ENCODE measurements around the gene CAPNS1. TPM values are rescaled to one million over a fixed set of nuclear protein-coding genes. Genes with fewer than 3 reads are reported as not detected.

Gene CAPNS1
- total RNA-seq, 1 experiment from 2014 or later: 489 TPM

DNA sequence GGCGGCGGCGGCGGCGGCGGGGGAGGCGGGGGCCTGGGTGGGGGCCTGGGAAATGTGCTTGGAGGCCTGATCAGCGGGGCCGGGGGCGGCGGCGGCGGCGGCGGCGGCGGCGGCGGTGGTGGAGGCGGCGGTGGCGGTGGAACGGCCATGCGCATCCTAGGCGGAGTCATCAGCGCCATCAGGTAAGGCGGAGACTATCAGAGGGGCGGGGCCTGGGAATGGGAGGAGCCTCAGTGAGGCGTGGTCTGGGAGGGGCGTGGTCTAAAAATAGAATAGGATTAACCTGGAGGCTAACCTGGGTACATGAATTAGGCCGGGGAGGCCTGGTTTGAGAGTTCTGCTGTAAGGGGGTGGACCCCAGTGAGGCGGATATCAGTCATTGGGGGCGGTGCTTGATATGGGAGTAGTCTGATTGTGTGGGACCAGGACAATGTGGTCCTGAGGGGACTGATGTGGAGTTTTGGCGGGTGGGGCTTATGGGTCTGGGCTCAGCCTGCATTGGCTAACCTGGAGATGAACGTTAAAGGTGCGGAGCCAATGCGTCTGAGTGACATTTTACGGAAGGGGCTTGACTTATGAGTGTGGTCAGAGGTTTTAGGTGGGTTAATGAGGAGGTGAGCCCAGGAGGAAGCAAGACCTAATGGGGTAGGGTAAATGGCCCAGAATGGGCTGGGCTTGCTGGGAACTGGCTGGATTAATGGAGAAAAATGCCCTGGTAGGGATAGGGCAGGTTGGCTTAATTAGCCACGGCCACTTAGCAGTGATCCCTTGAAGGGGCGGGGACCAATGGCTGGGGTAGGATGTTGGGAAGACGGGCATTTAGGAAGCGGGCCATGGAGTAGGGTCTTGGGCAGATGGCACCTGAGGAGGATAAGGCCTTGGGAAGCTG is 1.4 kb downstream of the CAPNS1 start:
- Histone ChIP-seq H3K9me3 (no peaks in the 10 kb centered on the region; the same call in 1 of the 2 replicates), H3K27me3 (replicated peaks; ENCODE audit: control insufficient read depth, insufficient read depth, low read length) (no peaks in the 10 kb centered on the region), H3K4me3 (ENCODE audit: low read depth, low read length) (peak overlapping the region; percentile 70), H3K4me1 (peaks cover 7% of the 10 kb centered on the region), H3K36me3 (ENCODE audit: control insufficient read depth, insufficient read depth, low read length) (peaks cover 7% of the 10 kb centered on the region)
- Mint-ChIP-seq H3K36me3 (ENCODE audit: insufficient read depth, unreplicated experiment) (peaks cover 49% of the 10 kb centered on the region), H3K4me3 (ENCODE audit: unreplicated experiment) (peak overlapping the region; percentile 93), H3K9me3 (ENCODE audit: unreplicated experiment) (peaks cover 9% of the 10 kb centered on the region), H3K27ac (ENCODE audit: unreplicated experiment) (peak overlapping the region; percentile 91), H3K4me1 (ENCODE audit: low read depth, unreplicated experiment) (peaks cover 20% of the 10 kb centered on the region), H3K27me3 (ENCODE audit: insufficient read depth, unreplicated experiment) (no peaks in the 10 kb centered on the region)
- no TSS peak for BruUV-seq (replicated peaks)
- ChIA-PET CTCF (no interaction called here), POLR2A (interaction anchor here (0.6 to 2.0 kb wide), 2 partner anchors 13 to 74 kb away, joined by 6 to 10 read pairs; no protein-coding TSS in a partner anchor)
- TF ChIP-seq, protein P1, sequence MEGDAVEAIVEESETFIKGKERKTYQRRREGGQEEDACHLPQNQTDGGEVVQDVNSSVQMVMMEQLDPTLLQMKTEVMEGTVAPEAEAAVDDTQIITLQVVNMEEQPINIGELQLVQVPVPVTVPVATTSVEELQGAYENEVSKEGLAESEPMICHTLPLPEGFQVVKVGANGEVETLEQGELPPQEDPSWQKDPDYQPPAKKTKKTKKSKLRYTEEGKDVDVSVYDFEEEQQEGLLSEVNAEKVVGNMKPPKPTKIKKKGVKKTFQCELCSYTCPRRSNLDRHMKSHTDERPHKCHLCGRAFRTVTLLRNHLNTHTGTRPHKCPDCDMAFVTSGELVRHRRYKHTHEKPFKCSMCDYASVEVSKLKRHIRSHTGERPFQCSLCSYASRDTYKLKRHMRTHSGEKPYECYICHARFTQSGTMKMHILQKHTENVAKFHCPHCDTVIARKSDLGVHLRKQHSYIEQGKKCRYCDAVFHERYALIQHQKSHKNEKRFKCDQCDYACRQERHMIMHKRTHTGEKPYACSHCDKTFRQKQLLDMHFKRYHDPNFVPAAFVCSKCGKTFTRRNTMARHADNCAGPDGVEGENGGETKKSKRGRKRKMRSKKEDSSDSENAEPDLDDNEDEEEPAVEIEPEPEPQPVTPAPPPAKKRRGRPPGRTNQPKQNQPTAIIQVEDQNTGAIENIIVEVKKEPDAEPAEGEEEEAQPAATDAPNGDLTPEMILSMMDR (IDR thresholded peaks at IDR 0.05; ENCODE audit: insufficient read depth in 1 of 2, low read depth in 1 of 2, low read length in 1 of 2, severe bottlenecking in 1 of 2, unreplicated experiment in 1 of 2): no peak
- intact Hi-C loops (cut with micrococcal nuclease; ENCODE audit: unreplicated experiment): no loop called here
- peak; percentile 90 to 91 for DNase-seq

DNA sequence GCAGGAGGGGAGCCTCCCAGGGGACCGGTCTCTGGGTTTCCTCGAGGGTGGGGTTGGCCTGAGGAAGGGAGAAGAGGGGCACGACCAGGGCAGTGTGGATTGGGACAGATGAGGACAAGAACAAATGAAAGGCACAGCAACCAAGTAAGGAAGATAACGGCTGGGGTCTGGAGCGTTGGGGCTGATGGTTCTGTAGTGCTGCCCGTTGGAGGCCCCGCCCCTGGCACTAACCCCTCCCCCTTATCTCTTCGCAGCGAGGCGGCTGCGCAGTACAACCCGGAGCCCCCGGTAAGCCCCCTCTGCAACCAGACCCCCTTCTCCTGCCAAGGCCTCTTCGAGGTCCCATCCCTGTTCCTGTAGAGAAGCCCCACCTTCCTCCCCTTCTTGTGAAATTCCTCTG is 2.2 kb downstream of the CAPNS1 start:
- ChIA-PET CTCF (no interaction called here), POLR2A (no interaction called here)
- Histone ChIP-seq H3K4me1 (peaks cover 7% of the 10 kb centered on the region), H3K9me3 (no peaks in the 10 kb centered on the region; the same call in 1 of the 2 replicates), H3K36me3 (ENCODE audit: control insufficient read depth, insufficient read depth, low read length) (peaks cover 8% of the 10 kb centered on the region), H3K4me3 (ENCODE audit: low read depth, low read length) (no peak overlapping the region), H3K27me3 (replicated peaks; ENCODE audit: control insufficient read depth, insufficient read depth, low read length) (no peaks in the 10 kb centered on the region)
- Mint-ChIP-seq H3K27ac (ENCODE audit: unreplicated experiment) (no peak overlapping the region), H3K9me3 (ENCODE audit: unreplicated experiment) (peaks cover 9% of the 10 kb centered on the region), H3K27me3 (ENCODE audit: insufficient read depth, unreplicated experiment) (no peaks in the 10 kb centered on the region), H3K4me1 (ENCODE audit: low read depth, unreplicated experiment) (peaks cover 12% of the 10 kb centered on the region), H3K36me3 (ENCODE audit: insufficient read depth, unreplicated experiment) (peaks cover 57% of the 10 kb centered on the region), H3K4me3 (ENCODE audit: unreplicated experiment) (peak overlapping the region; percentile 93)
- intact Hi-C loops (cut with micrococcal nuclease; ENCODE audit: unreplicated experiment): no loop called here
- DNase-seq: no peak
- TF ChIP-seq, protein P1 (IDR thresholded peaks at IDR 0.05; ENCODE audit: insufficient read depth in 1 of 2, low read depth in 1 of 2, low read length in 1 of 2, severe bottlenecking in 1 of 2, unreplicated experiment in 1 of 2): no peak
- no TSS peak for BruUV-seq (replicated peaks)

DNA sequence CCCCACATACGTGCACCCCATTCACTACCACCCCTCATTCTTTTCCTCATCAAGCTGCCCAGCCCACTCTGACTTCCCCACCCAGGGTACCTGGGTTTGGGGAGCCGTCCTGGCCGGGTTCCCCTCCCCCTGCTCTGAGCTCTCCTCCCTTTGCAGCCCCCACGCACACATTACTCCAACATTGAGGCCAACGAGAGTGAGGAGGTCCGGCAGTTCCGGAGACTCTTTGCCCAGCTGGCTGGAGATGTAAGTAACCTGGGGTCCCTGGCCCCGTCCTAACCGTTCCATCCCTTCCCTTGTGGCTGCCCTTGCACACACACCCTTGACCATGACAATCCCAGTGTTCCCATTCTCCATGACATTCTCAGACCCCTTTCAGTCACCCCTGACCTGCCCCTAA is 2.6 kb downstream of the CAPNS1 start:
- Histone ChIP-seq H3K27me3 (replicated peaks; ENCODE audit: control insufficient read depth, insufficient read depth, low read length) (no peaks in the 10 kb centered on the region), H3K36me3 (ENCODE audit: control insufficient read depth, insufficient read depth, low read length) (peaks cover 8% of the 10 kb centered on the region), H3K9me3 (no peaks in the 10 kb centered on the region; the same call in 1 of the 2 replicates), H3K4me1 (peaks cover 7% of the 10 kb centered on the region), H3K4me3 (ENCODE audit: low read depth, low read length) (no peak overlapping the region)
- Mint-ChIP-seq H3K4me3 (ENCODE audit: unreplicated experiment) (peak overlapping the region; percentile 53), H3K36me3 (ENCODE audit: insufficient read depth, unreplicated experiment) (peaks cover 62% of the 10 kb centered on the region), H3K27me3 (ENCODE audit: insufficient read depth, unreplicated experiment) (no peaks in the 10 kb centered on the region), H3K4me1 (ENCODE audit: low read depth, unreplicated experiment) (peaks cover 11% of the 10 kb centered on the region), H3K27ac (ENCODE audit: unreplicated experiment) (no peak overlapping the region), H3K9me3 (ENCODE audit: unreplicated experiment) (peaks cover 9% of the 10 kb centered on the region)
- POLR2A ChIA-PET: no interaction called here
- TF ChIP-seq, protein P1 (IDR thresholded peaks at IDR 0.05; ENCODE audit: insufficient read depth in 1 of 2, low read depth in 1 of 2, low read length in 1 of 2, severe bottlenecking in 1 of 2, unreplicated experiment in 1 of 2): no peak
- DNase-seq: no peak
- intact Hi-C loops (cut with micrococcal nuclease; ENCODE audit: unreplicated experiment): no loop called here
- no TSS peak for BruUV-seq (replicated peaks)
- CTCF ChIA-PET: no interaction called here
